DND-41 (cell line): ENCODE data around the gene SPATA6L.

ENCODE experiments used
- ATAC-seq: fragments of 200-7000 bp; cut with Tn5 transposase; 3 replicates; pipeline ENCODE4 v1.9.1; 2021; ENCODE audit warnings: low read depth; ENCODE audit not compliant: insufficient read depth
- DNase-seq: peaks from one replicate; pipeline ENCODE4 v3.0.0-alpha.2; 2020
- H2AFZ ChIP-seq: 2 replicates; pipeline ENCODE4 v1.6.0; 2012; ENCODE audit warnings: low read depth, low read length
- H3K27ac ChIP-seq: 2 replicates; pipeline ENCODE4 v1.5.1; 2012; ENCODE audit warnings: low read length, inconsistent platforms
- H3K27me3 ChIP-seq: fragments of 200-600 bp; sonication (generic); 2 replicates; pipeline ENCODE4 v1.6.0; 2012; ENCODE audit warnings: low read length, mild to moderate bottlenecking, inconsistent platforms; ENCODE audit not compliant: insufficient read depth, poor library complexity
- H3K36me3 ChIP-seq: 2 replicates; pipeline ENCODE4 v1.5.1; 2012; ENCODE audit warnings: low read length, inconsistent platforms; ENCODE audit not compliant: insufficient read depth
- H3K4me1 ChIP-seq: 2 replicates; pipeline ENCODE4 v1.5.1; 2012; ENCODE audit warnings: mild to moderate bottlenecking, low read length; ENCODE audit not compliant: insufficient read depth
- H3K4me2 ChIP-seq: 2 replicates; pipeline ENCODE4 v1.6.0; 2012; ENCODE audit warnings: mild to moderate bottlenecking, moderate library complexity, low read length, inconsistent platforms; ENCODE audit not compliant: insufficient read depth
- H3K4me3 ChIP-seq, 2 experiments: fragments of 200-600 bp in 1 of 2; shearing (Covaris generic) in 1 of 2; 2 replicates each; pipeline ENCODE4 v1.5.1; 2012 to 2016; ENCODE audit warnings: inconsistent platforms in 2 of 2, low read length in 2 of 2, mild to moderate bottlenecking in 2 of 2, low read depth in 1 of 2, moderate library complexity in 1 of 2
- H3K79me2 ChIP-seq: 2 replicates; pipeline ENCODE4 v1.6.0; 2012; ENCODE audit warnings: low read length, inconsistent platforms; ENCODE audit not compliant: insufficient read depth
- H3K9ac ChIP-seq: 2 replicates; pipeline ENCODE4 v1.6.0; 2012; ENCODE audit warnings: low read depth, mild to moderate bottlenecking, inconsistent platforms, low read length, moderate library complexity
- H3K9me3 ChIP-seq: 2 replicates; pipeline ENCODE4 v1.5.1; 2012; ENCODE audit warnings: low read length, moderate library complexity, mild to moderate bottlenecking, inconsistent platforms; ENCODE audit not compliant: insufficient read depth, severe bottlenecking
- H4K20me1 ChIP-seq: 2 replicates; pipeline ENCODE4 v1.6.0; 2012; ENCODE audit warnings: low read length; ENCODE audit not compliant: insufficient read depth
- EZH2 ChIP-seq: IDR thresholded peaks from 3 replicates; pipeline ENCODE4 v1.6.1; 2012; ENCODE audit warnings: borderline replicate concordance, low read depth, mild to moderate bottlenecking, moderate library complexity, low read length, inconsistent platforms; ENCODE audit not compliant: severe bottlenecking
- TF ChIP-seq, protein P1 (sequence below): IDR thresholded peaks from 2 replicates; pipeline ENCODE4 v1.5.1; 2012; ENCODE audit warnings: borderline replicate concordance, low read length, moderate library complexity, mild to moderate bottlenecking; ENCODE audit not compliant: poor library complexity, severe bottlenecking; ENCODE audit errors: extremely low read depth

The SPATA6L gene

DNA sequence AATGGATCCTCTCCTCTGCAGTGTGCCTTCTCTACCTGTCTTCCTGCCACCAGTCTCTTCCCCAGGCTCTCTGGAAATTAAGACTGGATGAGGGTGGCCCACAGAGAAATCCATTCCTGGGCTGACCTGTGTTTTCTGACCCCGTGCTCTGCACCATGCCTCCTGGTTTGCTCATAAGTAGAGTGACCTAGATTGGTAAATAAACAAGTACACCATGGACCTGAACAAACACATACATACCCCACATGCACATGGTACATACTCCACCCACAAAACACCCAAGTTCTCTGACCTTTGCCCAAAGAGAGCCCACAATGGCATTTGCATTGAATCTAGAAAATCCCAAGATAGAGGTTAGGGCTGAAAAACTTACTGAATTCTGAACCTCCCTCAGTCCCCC lies 81.6 kb downstream of the SPATA6L start:
- H2AFZ ChIP-seq, result no peak overlapping the region
- ATAC-seq, result no peak

DNA sequence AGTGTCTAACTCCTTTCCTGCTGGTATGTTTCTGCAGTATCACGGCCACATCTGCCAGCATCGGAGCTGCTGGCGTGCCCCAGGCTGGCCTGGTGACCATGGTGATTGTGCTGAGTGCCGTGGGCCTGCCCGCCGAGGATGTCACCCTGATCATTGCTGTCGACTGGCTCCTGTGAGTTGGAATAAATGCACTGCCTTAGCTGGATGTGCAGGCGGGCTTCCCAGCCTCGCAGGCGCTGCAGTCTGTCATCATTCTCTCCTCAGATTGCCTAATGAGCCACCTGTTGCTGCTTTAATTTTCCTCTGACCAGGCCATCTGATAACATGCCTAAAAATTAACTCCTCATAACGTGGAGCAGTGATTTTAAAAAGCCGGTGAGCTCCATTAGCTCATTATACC lies 83.3 kb downstream of the SPATA6L start:
- Histone ChIP-seq H3K9me3 (no peaks in the 10 kb centered on the region), H3K27me3 (no peaks in the 10 kb centered on the region), H3K4me2 (no peak overlapping the region), H3K27ac (no peak overlapping the region), H3K4me1 (no peaks in the 10 kb centered on the region), H3K79me2 (no peaks in the 10 kb centered on the region), H3K9ac (no peak overlapping the region), H3K36me3 (no peaks in the 10 kb centered on the region), H2AFZ (no peak overlapping the region), H3K4me3 (no peak overlapping the region), H4K20me1 (no peaks in the 10 kb centered on the region)
- no peak for DNase-seq
- TF ChIP-seq, protein P1, sequence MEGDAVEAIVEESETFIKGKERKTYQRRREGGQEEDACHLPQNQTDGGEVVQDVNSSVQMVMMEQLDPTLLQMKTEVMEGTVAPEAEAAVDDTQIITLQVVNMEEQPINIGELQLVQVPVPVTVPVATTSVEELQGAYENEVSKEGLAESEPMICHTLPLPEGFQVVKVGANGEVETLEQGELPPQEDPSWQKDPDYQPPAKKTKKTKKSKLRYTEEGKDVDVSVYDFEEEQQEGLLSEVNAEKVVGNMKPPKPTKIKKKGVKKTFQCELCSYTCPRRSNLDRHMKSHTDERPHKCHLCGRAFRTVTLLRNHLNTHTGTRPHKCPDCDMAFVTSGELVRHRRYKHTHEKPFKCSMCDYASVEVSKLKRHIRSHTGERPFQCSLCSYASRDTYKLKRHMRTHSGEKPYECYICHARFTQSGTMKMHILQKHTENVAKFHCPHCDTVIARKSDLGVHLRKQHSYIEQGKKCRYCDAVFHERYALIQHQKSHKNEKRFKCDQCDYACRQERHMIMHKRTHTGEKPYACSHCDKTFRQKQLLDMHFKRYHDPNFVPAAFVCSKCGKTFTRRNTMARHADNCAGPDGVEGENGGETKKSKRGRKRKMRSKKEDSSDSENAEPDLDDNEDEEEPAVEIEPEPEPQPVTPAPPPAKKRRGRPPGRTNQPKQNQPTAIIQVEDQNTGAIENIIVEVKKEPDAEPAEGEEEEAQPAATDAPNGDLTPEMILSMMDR, result no peak
- TF ChIP-seq EZH2, result no peak
- no peak for ATAC-seq

More for the DNA sequence above, 81.6 kb downstream of the SPATA6L start:
- DNase-seq, result no peak
- Histone ChIP-seq H4K20me1 (no peaks in the 10 kb centered on the region), H3K9me3 (no peaks in the 10 kb centered on the region), H3K9ac (no peak overlapping the region), H3K4me1 (no peaks in the 10 kb centered on the region), H3K27me3 (no peaks in the 10 kb centered on the region), H3K27ac (no peak overlapping the region), H3K4me2 (no peak overlapping the region), H3K79me2 (no peaks in the 10 kb centered on the region), H3K4me3 (no peak overlapping the region), H3K36me3 (no peaks in the 10 kb centered on the region)
- TF ChIP-seq, protein P1, result no peak
- no peak for TF ChIP-seq EZH2

DNA sequence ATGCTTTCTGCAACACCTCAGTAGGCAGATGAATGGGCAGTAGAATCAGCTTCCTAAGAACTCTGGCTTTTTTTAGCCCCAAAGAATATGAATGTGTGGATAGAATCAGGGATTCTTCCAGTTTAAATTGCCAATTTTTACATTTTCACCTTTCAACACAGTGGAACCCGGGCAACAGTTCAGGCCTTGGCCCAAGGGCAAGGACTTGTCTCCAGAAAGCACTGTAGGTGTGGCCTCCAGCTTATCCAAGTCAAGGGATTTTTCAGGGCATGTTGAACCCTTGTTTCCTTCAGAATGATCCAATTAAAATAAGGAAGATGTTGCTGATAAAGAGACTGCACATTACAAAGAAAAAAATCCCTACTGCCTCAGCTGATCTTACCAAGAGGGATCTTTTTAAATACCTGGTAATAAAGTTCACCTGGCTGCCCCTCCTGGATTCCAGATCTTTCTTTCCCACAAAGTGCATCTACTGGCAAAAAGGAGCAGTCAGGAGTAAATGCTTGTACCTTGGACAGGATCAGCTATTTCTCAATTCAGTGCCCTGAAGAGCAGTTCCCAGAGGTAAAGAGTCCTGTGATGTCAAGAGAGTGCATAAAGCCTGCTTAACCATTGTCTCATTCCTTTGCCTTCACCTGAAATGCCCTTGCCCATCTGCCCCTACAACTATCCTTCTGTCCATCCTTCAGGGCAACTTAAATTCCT lies 84.3 kb downstream of the SPATA6L start:
- H3K27me3 ChIP-seq, result no peaks in the 10 kb centered on the region
- no peaks in the 10 kb centered on the region for H3K36me3 ChIP-seq
- no peaks in the 10 kb centered on the region for H3K4me1 ChIP-seq
- H3K9ac ChIP-seq, result no peak overlapping the region
- no peaks in the 10 kb centered on the region for H3K79me2 ChIP-seq
- ATAC-seq, result no peak
- DNase-seq, result no peak
- no peak overlapping the region for H3K4me3 ChIP-seq
- no peaks in the 10 kb centered on the region for H3K9me3 ChIP-seq
- H4K20me1 ChIP-seq, result no peaks in the 10 kb centered on the region
- no peak for TF ChIP-seq EZH2
- H3K27ac ChIP-seq, result no peak overlapping the region
- no peak overlapping the region for H3K4me2 ChIP-seq
- no peak overlapping the region for H2AFZ ChIP-seq

GRCh38 chr9:4581035-4581760 lies 85.1 kb downstream of the SPATA6L start:
- no peak for TF ChIP-seq EZH2
- TF ChIP-seq, protein P1, result no peak
- Histone ChIP-seq H3K27ac (no peak overlapping the region), H3K4me2 (no peak overlapping the region), H3K36me3 (no peaks in the 10 kb centered on the region), H2AFZ (no peak overlapping the region), H3K27me3 (no peaks in the 10 kb centered on the region), H3K4me1 (no peaks in the 10 kb centered on the region), H3K79me2 (no peaks in the 10 kb centered on the region), H4K20me1 (no peaks in the 10 kb centered on the region), H3K4me3 (no peak overlapping the region), H3K9ac (no peak overlapping the region), H3K9me3 (no peaks in the 10 kb centered on the region)
- ATAC-seq (no peak), DNase-seq (no peak)
